Measurements from ENCODE around the gene FAM98C.

FAM98C gene

DNA sequence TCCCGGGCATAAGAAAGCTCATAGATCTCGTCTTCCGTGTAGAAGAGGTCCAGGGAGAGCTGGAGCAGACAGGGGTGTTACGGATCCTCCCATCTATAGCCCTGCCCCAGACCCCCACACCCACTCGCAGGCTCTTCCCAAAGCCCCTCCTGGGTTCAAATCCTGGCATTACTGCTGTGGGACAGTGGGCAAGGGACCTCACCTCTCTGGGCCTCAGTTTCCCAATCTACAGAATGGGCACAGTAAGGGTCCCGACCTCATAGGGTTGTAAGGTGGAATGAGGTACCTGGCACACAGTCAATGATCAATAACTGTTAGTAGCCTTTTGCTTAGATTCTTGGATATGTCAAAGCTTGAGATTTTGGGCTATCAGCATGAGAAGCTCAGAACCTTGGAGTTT, 10.5 kb downstream of the FAM98C start:
- Histone ChIP-seq H3K27ac (ENCODE audit: low read length, poor library complexity, severe bottlenecking) (no peak overlapping the region), H4K91ac (ENCODE audit: low read length) (no peak overlapping the region), H3K14ac (ENCODE audit: low read length in 2 of 2) (no peak overlapping the region), H3K36me3 (ENCODE audit: control insufficient read depth in 1 of 2, insufficient read depth in 2 of 2, low read depth in 1 of 2, low read length in 2 of 2) (no peaks in the 10 kb centered on the region), H3K4me2 (ENCODE audit: low read length, poor library complexity, severe bottlenecking) (no peak overlapping the region), H2AK5ac (ENCODE audit: low read length, severe bottlenecking) (no peak overlapping the region), H2AFZ (ENCODE audit: low read depth, low read length) (no peak overlapping the region), H3K4me1 (ENCODE audit: control insufficient read depth, insufficient read depth, low read depth, low read length) (peaks cover 12% of the 10 kb centered on the region), H3K79me1 (replicated peaks; ENCODE audit: low read length, poor library complexity, severe bottlenecking) (no peaks in the 10 kb centered on the region), H3K23ac (ENCODE audit: low read length in 2 of 2) (no peak overlapping the region), H2BK12ac (ENCODE audit: low read length in 2 of 2) (no peak overlapping the region), H3K18ac (ENCODE audit: low read depth in 1 of 2, low read length in 2 of 2) (no peak overlapping the region), H3K4me3 (ENCODE audit: insufficient read depth in 1 of 2, low read depth in 1 of 2, low read length in 2 of 2) (no peak overlapping the region), H2BK15ac (ENCODE audit: low read depth, poor library complexity, severe bottlenecking) (no peak overlapping the region), H4K8ac (ENCODE audit: low read length) (no peak overlapping the region), H3K27me3 (ENCODE audit: control insufficient read depth in 1 of 2, insufficient read depth in 1 of 2, low read length in 2 of 2) (peaks cover 19 to 35% of the 10 kb centered on the region in 2 experiments), H3K4ac (ENCODE audit: low read depth in 1 of 2, low read length in 2 of 2) (no peak overlapping the region), H3K9me3 (ENCODE audit: control insufficient read depth, low read length) (no peaks in the 10 kb centered on the region), H2BK120ac (ENCODE audit: low read depth, low read length) (no peak overlapping the region), H2BK5ac (ENCODE audit: low read depth, low read length, poor library complexity, severe bottlenecking) (no peak overlapping the region), H3K9ac (ENCODE audit: low read length) (no peak overlapping the region)
- 97% methylated on average over 4 of the region's 6 CpGs for WGBS
- no peak for DNase-seq

GRCh38 chr19:38417146-38417543, 14.3 kb downstream of the FAM98C start:
- no peak for DNase-seq
- no peak overlapping the region for H3K14ac ChIP-seq (ENCODE audit: low read length in 2 of 2)
- H3K79me1 ChIP-seq (replicated peaks; ENCODE audit: low read length, poor library complexity, severe bottlenecking), result no peaks in the 10 kb centered on the region
- H3K23ac ChIP-seq (ENCODE audit: low read length in 2 of 2), result no peak overlapping the region
- no peak overlapping the region for H2BK120ac ChIP-seq (ENCODE audit: low read depth, low read length)
- no peaks in the 10 kb centered on the region for H3K36me3 ChIP-seq (ENCODE audit: control insufficient read depth in 1 of 2, insufficient read depth in 2 of 2, low read depth in 1 of 2, low read length in 2 of 2)
- no peak overlapping the region for H3K4me3 ChIP-seq (ENCODE audit: insufficient read depth in 1 of 2, low read depth in 1 of 2, low read length in 2 of 2)
- WGBS, result 79% methylated on average over 8 of the region's 8 CpGs
- H2BK15ac ChIP-seq (ENCODE audit: low read depth, poor library complexity, severe bottlenecking), result no peak overlapping the region
- no peak overlapping the region for H3K9ac ChIP-seq (ENCODE audit: low read length)
- no peak overlapping the region for H4K8ac ChIP-seq (ENCODE audit: low read length)
- no peak overlapping the region for H3K27ac ChIP-seq (ENCODE audit: low read length, poor library complexity, severe bottlenecking)
- no peak overlapping the region for H3K4ac ChIP-seq (ENCODE audit: low read depth in 1 of 2, low read length in 2 of 2)
- no peaks in the 10 kb centered on the region for H3K9me3 ChIP-seq (ENCODE audit: control insufficient read depth, low read length)
- no peak overlapping the region for H3K18ac ChIP-seq (ENCODE audit: low read depth in 1 of 2, low read length in 2 of 2)
- H4K91ac ChIP-seq (ENCODE audit: low read length), result no peak overlapping the region
- H3K4me2 ChIP-seq (ENCODE audit: low read length, poor library complexity, severe bottlenecking), result no peak overlapping the region
- H2BK5ac ChIP-seq (ENCODE audit: low read depth, low read length, poor library complexity, severe bottlenecking), result no peak overlapping the region
- H3K4me1 ChIP-seq (ENCODE audit: control insufficient read depth, insufficient read depth, low read depth, low read length), result peaks cover 8% of the 10 kb centered on the region
- no peak overlapping the region for H2AK5ac ChIP-seq (ENCODE audit: low read length, severe bottlenecking)
- H2BK12ac ChIP-seq (ENCODE audit: low read length in 2 of 2), result no peak overlapping the region
- H3K27me3 ChIP-seq (ENCODE audit: control insufficient read depth in 1 of 2, insufficient read depth in 1 of 2, low read length in 2 of 2), result peaks cover 42 to 61% of the 10 kb centered on the region in 2 experiments
- no peak overlapping the region for H2AFZ ChIP-seq (ENCODE audit: low read depth, low read length)

- H3K4me2 ChIP-seq (ENCODE audit: low read length, poor library complexity, severe bottlenecking), result peak overlapping the region; percentile 44
- H2BK15ac ChIP-seq (ENCODE audit: low read depth, poor library complexity, severe bottlenecking), result no peak overlapping the region
- no peaks in the 10 kb centered on the region for H3K9me3 ChIP-seq (ENCODE audit: control insufficient read depth, low read length)
- H2BK12ac ChIP-seq (ENCODE audit: low read length in 2 of 2), result no peak overlapping the region
- H4K8ac ChIP-seq (ENCODE audit: low read length), result peak overlapping the region; percentile 62
- H2AK5ac ChIP-seq (ENCODE audit: low read length, severe bottlenecking), result no peak overlapping the region
- H2BK5ac ChIP-seq (ENCODE audit: low read depth, low read length, poor library complexity, severe bottlenecking), result no peak overlapping the region
- no peak overlapping the region for H2BK120ac ChIP-seq (ENCODE audit: low read depth, low read length)
- 8% methylated on average over 48 of the region's 49 CpGs for WGBS
- peak overlapping the region; percentile 1 for H4K91ac ChIP-seq (ENCODE audit: low read length)
- H3K18ac ChIP-seq (ENCODE audit: low read depth in 1 of 2, low read length in 2 of 2), result no peak overlapping the region
- H3K9ac ChIP-seq (ENCODE audit: low read length), result no peak overlapping the region
- no peak overlapping the region for H3K14ac ChIP-seq (ENCODE audit: low read length in 2 of 2)
- H3K27me3 ChIP-seq (ENCODE audit: control insufficient read depth in 1 of 2, insufficient read depth in 1 of 2, low read length in 2 of 2), result peaks cover 42 to 68% of the 10 kb centered on the region in 2 experiments
- peaks cover 8% of the 10 kb centered on the region for H3K4me1 ChIP-seq (ENCODE audit: control insufficient read depth, insufficient read depth, low read depth, low read length)
- DNase-seq, result peak; percentile 27
- H2AFZ ChIP-seq (ENCODE audit: low read depth, low read length), result no peak overlapping the region
- H3K36me3 ChIP-seq (ENCODE audit: control insufficient read depth in 1 of 2, insufficient read depth in 2 of 2, low read depth in 1 of 2, low read length in 2 of 2), result no peaks in the 10 kb centered on the region
- H3K4me3 ChIP-seq (ENCODE audit: insufficient read depth in 1 of 2, low read depth in 1 of 2, low read length in 2 of 2), result no peak overlapping the region
- H3K79me1 ChIP-seq (replicated peaks; ENCODE audit: low read length, poor library complexity, severe bottlenecking), result no peaks in the 10 kb centered on the region
- no peak overlapping the region for H3K23ac ChIP-seq (ENCODE audit: low read length in 2 of 2)
- H3K4ac ChIP-seq (ENCODE audit: low read depth in 1 of 2, low read length in 2 of 2), result no peak overlapping the region
- no peak overlapping the region for H3K27ac ChIP-seq (ENCODE audit: low read length, poor library complexity, severe bottlenecking)
Measured at GRCh38 chr19:38417544-38418506, 14.9 kb downstream of the FAM98C start.

DNA sequence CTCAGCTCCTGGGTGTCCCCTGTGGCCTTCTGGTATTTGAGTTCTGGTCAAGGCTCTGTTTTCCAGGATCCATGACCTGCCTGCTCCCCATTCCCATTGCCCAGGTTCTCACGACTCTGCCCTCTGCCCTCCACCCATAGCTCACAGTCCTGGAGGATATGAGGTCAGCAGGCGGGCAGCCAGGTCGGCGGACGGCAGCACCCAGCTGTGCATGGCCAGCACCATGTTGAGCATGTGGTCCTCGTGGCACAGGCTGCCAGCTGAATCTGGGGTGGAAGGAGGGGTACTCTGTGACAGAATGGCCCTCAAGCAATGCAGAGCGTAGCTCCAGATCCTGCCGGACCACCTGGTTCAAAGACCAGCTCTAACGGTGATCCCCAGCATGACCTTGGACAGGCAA, 18.0 kb downstream of the FAM98C start:
- no peak overlapping the region for H2BK15ac ChIP-seq (ENCODE audit: low read depth, poor library complexity, severe bottlenecking)
- WGBS, result 78% methylated on average over 9 of the region's 9 CpGs
- no peak overlapping the region for H2BK5ac ChIP-seq (ENCODE audit: low read depth, low read length, poor library complexity, severe bottlenecking)
- no peak overlapping the region for H2BK12ac ChIP-seq (ENCODE audit: low read length in 2 of 2)
- no peak overlapping the region for H3K4me2 ChIP-seq (ENCODE audit: low read length, poor library complexity, severe bottlenecking)
- H3K9ac ChIP-seq (ENCODE audit: low read length), result no peak overlapping the region
- no peak overlapping the region for H4K8ac ChIP-seq (ENCODE audit: low read length)
- H3K9me3 ChIP-seq (ENCODE audit: control insufficient read depth, low read length), result no peaks in the 10 kb centered on the region
- no peak overlapping the region for H4K91ac ChIP-seq (ENCODE audit: low read length)
- no peak overlapping the region for H2AK5ac ChIP-seq (ENCODE audit: low read length, severe bottlenecking)
- H2BK120ac ChIP-seq (ENCODE audit: low read depth, low read length), result no peak overlapping the region
- H3K79me1 ChIP-seq (replicated peaks; ENCODE audit: low read length, poor library complexity, severe bottlenecking), result no peaks in the 10 kb centered on the region
- peaks cover 8% of the 10 kb centered on the region for H3K4me1 ChIP-seq (ENCODE audit: control insufficient read depth, insufficient read depth, low read depth, low read length)
- H3K4me3 ChIP-seq (ENCODE audit: insufficient read depth in 1 of 2, low read depth in 1 of 2, low read length in 2 of 2), result no peak overlapping the region
- H3K23ac ChIP-seq (ENCODE audit: low read length in 2 of 2), result no peak overlapping the region
- no peak overlapping the region for H2AFZ ChIP-seq (ENCODE audit: low read depth, low read length)
- no peak overlapping the region for H3K27ac ChIP-seq (ENCODE audit: low read length, poor library complexity, severe bottlenecking)
- no peaks in the 10 kb centered on the region for H3K36me3 ChIP-seq (ENCODE audit: control insufficient read depth in 1 of 2, insufficient read depth in 2 of 2, low read depth in 1 of 2, low read length in 2 of 2)
- no peak overlapping the region for H3K18ac ChIP-seq (ENCODE audit: low read depth in 1 of 2, low read length in 2 of 2)
- no peak for DNase-seq
- H3K14ac ChIP-seq (ENCODE audit: low read length in 2 of 2), result no peak overlapping the region
- no peak overlapping the region for H3K4ac ChIP-seq (ENCODE audit: low read depth in 1 of 2, low read length in 2 of 2)
- peaks cover 50 to 80% of the 10 kb centered on the region in 2 experiments for H3K27me3 ChIP-seq (ENCODE audit: control insufficient read depth in 1 of 2, insufficient read depth in 1 of 2, low read length in 2 of 2)
